HEK293 (cell line): ENCODE data around the gene CEP20.

Source experiments
- BCL11A ChIP-seq: fragments of 450-650 bp; formaldehyde crosslinking; IDR thresholded peaks from 2 replicates; pipeline ENCODE4 v1.5.1; 2016; ENCODE audit warnings: low read depth, missing biosample characterization, missing genetic modification characterization
- KLF1 ChIP-seq: fragments of 450-650 bp; formaldehyde crosslinking; IDR thresholded peaks from 2 replicates; pipeline ENCODE4 v1.5.1; 2016; ENCODE audit warnings: missing biosample characterization, missing genetic modification characterization
- KLF17 ChIP-seq: fragments of 450-650 bp; formaldehyde crosslinking; IDR thresholded peaks from 2 replicates; pipeline ENCODE4 v1.5.1; 2016; ENCODE audit warnings: missing biosample characterization, missing genetic modification characterization
- KLF8 ChIP-seq: fragments of 450-650 bp; formaldehyde crosslinking; IDR thresholded peaks from 2 replicates; pipeline ENCODE4 v1.5.1; 2016; ENCODE audit warnings: missing biosample characterization, missing genetic modification characterization
- OSR2 ChIP-seq: fragments of 450-650 bp; formaldehyde crosslinking; IDR thresholded peaks from 2 replicates; pipeline ENCODE4 v1.5.1; 2016; ENCODE audit warnings: missing biosample characterization, missing genetic modification characterization
- REPIN1 ChIP-seq: fragments of 450-650 bp; formaldehyde crosslinking; IDR thresholded peaks from 2 replicates; pipeline ENCODE4 v1.5.1; 2017; ENCODE audit warnings: missing biosample characterization, missing genetic modification characterization, low read depth
- SETDB1 ChIP-seq: IDR thresholded peaks from one replicate; pipeline ENCODE4 v1.6.1; 2017; ENCODE audit warnings: mild to moderate bottlenecking, low read length, moderate library complexity, mixed read lengths; ENCODE audit not compliant: insufficient read length
- ZBTB1 ChIP-seq: fragments of 450-650 bp; formaldehyde crosslinking; IDR thresholded peaks from 2 replicates; pipeline ENCODE4 v1.5.1; 2016; ENCODE audit warnings: missing biosample characterization, missing genetic modification characterization
- ZBTB48 ChIP-seq: fragments of 450-650 bp; formaldehyde crosslinking; IDR thresholded peaks from 2 replicates; pipeline ENCODE4 v1.5.1; 2016; ENCODE audit warnings: missing biosample characterization, missing genetic modification characterization
- ZFHX2 ChIP-seq: fragments of 450-650 bp; formaldehyde crosslinking; conservative IDR thresholded peaks from 2 replicates; pipeline ENCODE4 v1.5.1; 2016; ENCODE audit warnings: missing biosample characterization, missing genetic modification characterization
- ZNF138 ChIP-seq: fragments of 450-650 bp; formaldehyde crosslinking; IDR thresholded peaks from 2 replicates; pipeline ENCODE4 v1.5.1; 2016; ENCODE audit warnings: missing biosample characterization, missing genetic modification characterization, borderline replicate concordance
- ZNF146 ChIP-seq: fragments of 450-650 bp; formaldehyde crosslinking; IDR thresholded peaks from 2 replicates; pipeline ENCODE4 v1.5.1; 2016; ENCODE audit warnings: missing biosample characterization, missing genetic modification characterization
- ZNF248 ChIP-seq: fragments of 450-650 bp; formaldehyde crosslinking; IDR thresholded peaks from 2 replicates; pipeline ENCODE4 v1.5.1; 2017; ENCODE audit warnings: missing biosample characterization, missing genetic modification characterization
- ZNF280D ChIP-seq: fragments of 450-650 bp; formaldehyde crosslinking; IDR thresholded peaks from 2 replicates; pipeline ENCODE4 v1.5.1; 2016; ENCODE audit warnings: missing biosample characterization, missing genetic modification characterization
- ZNF292 ChIP-seq: fragments of 450-650 bp; formaldehyde crosslinking; IDR thresholded peaks from 2 replicates; pipeline ENCODE4 v1.5.1; 2016; ENCODE audit warnings: low read depth, missing biosample characterization, missing genetic modification characterization, borderline replicate concordance
- ZNF324 ChIP-seq: fragments of 450-650 bp; formaldehyde crosslinking; IDR thresholded peaks from 2 replicates; pipeline ENCODE4 v1.5.1; 2016; ENCODE audit warnings: missing biosample characterization, missing genetic modification characterization
- ZNF335 ChIP-seq: fragments of 450-650 bp; formaldehyde crosslinking; conservative IDR thresholded peaks from 2 replicates; pipeline ENCODE4 v1.5.1; 2016; ENCODE audit warnings: missing biosample characterization, missing genetic modification characterization
- ZNF48 ChIP-seq: fragments of 450-650 bp; formaldehyde crosslinking; IDR thresholded peaks from 2 replicates; pipeline ENCODE4 v1.5.1; 2016; ENCODE audit warnings: missing biosample characterization, missing genetic modification characterization
- ZNF560 ChIP-seq: fragments of 450-650 bp; formaldehyde crosslinking; IDR thresholded peaks from 2 replicates; pipeline ENCODE4 v1.5.1; 2017; ENCODE audit warnings: missing biosample characterization, missing genetic modification characterization, borderline replicate concordance
- ZNF561 ChIP-seq: fragments of 450-650 bp; IDR thresholded peaks from 2 replicates; pipeline ENCODE4 v1.5.1; 2018; ENCODE audit warnings: missing biosample characterization, missing genetic modification characterization, borderline replicate concordance
- ZNF600 ChIP-seq: fragments of 450-650 bp; formaldehyde crosslinking; IDR thresholded peaks from 2 replicates; pipeline ENCODE4 v1.5.1; 2016; ENCODE audit warnings: missing biosample characterization, missing genetic modification characterization
- ZNF621 ChIP-seq: fragments of 450-650 bp; formaldehyde crosslinking; IDR thresholded peaks from 2 replicates; pipeline ENCODE4 v1.5.1; 2017; ENCODE audit warnings: missing biosample characterization, missing genetic modification characterization
- ZNF623 ChIP-seq: fragments of 450-650 bp; formaldehyde crosslinking; IDR thresholded peaks from 2 replicates; pipeline ENCODE4 v1.5.1; 2016; ENCODE audit warnings: missing biosample characterization, missing genetic modification characterization
- ZNF629 ChIP-seq: fragments of 450-650 bp; formaldehyde crosslinking; IDR thresholded peaks from 2 replicates; pipeline ENCODE4 v1.5.1; 2017; ENCODE audit warnings: missing biosample characterization, missing genetic modification characterization
- ZNF777 ChIP-seq: fragments of 450-650 bp; formaldehyde crosslinking; IDR thresholded peaks from 2 replicates; pipeline ENCODE4 v1.5.1; 2017; ENCODE audit warnings: missing biosample characterization, missing genetic modification characterization, borderline replicate concordance
- ZNF837 ChIP-seq: fragments of 450-650 bp; formaldehyde crosslinking; IDR thresholded peaks from 2 replicates; pipeline ENCODE4 v1.5.1; 2016; ENCODE audit warnings: missing biosample characterization, missing genetic modification characterization
- ZNF843 ChIP-seq: fragments of 450-650 bp; formaldehyde crosslinking; IDR thresholded peaks from 2 replicates; pipeline ENCODE4 v1.5.1; 2016; ENCODE audit warnings: missing biosample characterization, missing genetic modification characterization
- ZSCAN23 ChIP-seq: fragments of 450-650 bp; formaldehyde crosslinking; IDR thresholded peaks from 2 replicates; pipeline ENCODE4 v1.5.1; 2016; ENCODE audit warnings: missing biosample characterization, missing genetic modification characterization
- ZSCAN5A ChIP-seq: fragments of 450-650 bp; formaldehyde crosslinking; IDR thresholded peaks from 2 replicates; pipeline ENCODE4 v1.5.1; 2016; ENCODE audit warnings: missing biosample characterization, missing genetic modification characterization
- TF ChIP-seq, protein P1 (sequence below): fragments of 450-650 bp; formaldehyde crosslinking; IDR thresholded peaks from 2 replicates; pipeline ENCODE4 v1.5.1; 2017; ENCODE audit warnings: missing biosample characterization, mild to moderate bottlenecking, missing genetic modification characterization, moderate library complexity

Gene CEP20

GRCh38 chr16:15888072-15888976, at the start of gene CEP20 (continued):
- TF ChIP-seq ZNF280D (tag by site-specific recombination) (no peak), ZNF335 (tag by site-specific recombination) (peak; percentile 99), ZSCAN23 (tag by site-specific recombination) (peak; percentile 64; the same call in 1 of the 2 replicates), ZNF843 (0 out of 2 replicates have a peak, but pooled peaks have one; percentile 24), ZNF561 (peak; percentile 50; the same call in 1 of the 2 replicates), KLF8 (tag by site-specific recombination) (no peak), ZBTB1 (tag by site-specific recombination) (no peak), ZNF248 (tag by site-specific recombination) (no peak), ZNF138 (tag by site-specific recombination) (no peak), ZNF621 (tag by site-specific recombination) (no peak), ZNF324 (tag by site-specific recombination) (0 out of 2 replicates have a peak, but pooled peaks have one; percentile 49), ZNF560 (no peak), ZSCAN5A (tag by site-specific recombination) (no peak), ZNF48 (tag by site-specific recombination) (no peak), ZNF600 (tag by site-specific recombination) (0 out of 2 replicates have a peak, but pooled peaks have one; percentile 41), OSR2 (tag by site-specific recombination) (no peak), BCL11A (tag by site-specific recombination) (no peak), ZNF146 (tag by site-specific recombination) (no peak), KLF1 (tag by site-specific recombination) (peak; percentile 15; the same call in 1 of the 2 replicates), KLF17 (tag by site-specific recombination) (no peak), ZNF292 (tag by site-specific recombination) (no peak), REPIN1 (tag by site-specific recombination) (peak; percentile 49; the same call in 1 of the 2 replicates), ZNF777 (tag by site-specific recombination) (no peak), ZNF623 (tag by site-specific recombination) (no peak), ZNF837 (tag by site-specific recombination) (no peak), SETDB1 (no peak), ZFHX2 (tag by site-specific recombination) (peak; percentile 70), ZNF629 (tag by site-specific recombination) (peak; percentile 43; the same call in 1 of the 2 replicates), ZBTB48 (tag by site-specific recombination) (peak; percentile 57; the same call in 1 of the 2 replicates)
- TF ChIP-seq, protein P1, sequence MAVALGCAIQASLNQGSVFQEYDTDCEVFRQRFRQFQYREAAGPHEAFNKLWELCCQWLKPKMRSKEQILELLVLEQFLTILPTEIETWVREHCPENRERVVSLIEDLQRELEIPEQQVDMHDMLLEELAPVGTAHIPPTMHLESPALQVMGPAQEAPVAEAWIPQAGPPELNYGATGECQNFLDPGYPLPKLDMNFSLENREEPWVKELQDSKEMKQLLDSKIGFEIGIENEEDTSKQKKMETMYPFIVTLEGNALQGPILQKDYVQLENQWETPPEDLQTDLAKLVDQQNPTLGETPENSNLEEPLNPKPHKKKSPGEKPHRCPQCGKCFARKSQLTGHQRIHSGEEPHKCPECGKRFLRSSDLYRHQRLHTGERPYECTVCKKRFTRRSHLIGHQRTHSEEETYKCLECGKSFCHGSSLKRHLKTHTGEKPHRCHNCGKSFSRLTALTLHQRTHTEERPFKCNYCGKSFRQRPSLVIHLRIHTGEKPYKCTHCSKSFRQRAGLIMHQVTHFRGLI (tag by site-specific recombination): no peak; the same call in 1 of the 2 replicates
